Tibial nerve (tissue), 4 donors: ENCODE data around the gene SLC16A2.

Source experiments
- CTCF ChIP-seq, 5 experiments: fragments of 200-600 bp in 3 of 5; fragments of 450-650 bp in 2 of 5; sonication (generic) in 3 of 5; IDR thresholded peaks; one replicate each; pipeline ENCODE4 v1.5.1; 2016 to 2019; ENCODE audit warnings: antibody characterized with exemption in 5 of 5, mild to moderate bottlenecking in 3 of 5, moderate library complexity in 2 of 5
- EP300 ChIP-seq, 2 donors: sonication (generic); formaldehyde crosslinking; IDR thresholded peaks; one replicate each; pipeline ENCODE4 v1.6.1; 2017; ENCODE audit warnings: antibody characterized with exemption in 2 of 2, mild to moderate bottlenecking in 1 of 2

- TF ChIP-seq CTCF (IDR thresholded peaks at IDR 0.05) (no peak), EP300 (IDR thresholded peaks at IDR 0.05) (no peak)
Measured at GRCh38 chrX:74546984-74547383, 125.7 kb downstream of the SLC16A2 start.
